Stomach smooth muscle (tissue), 2 donors: Measurements from ENCODE around the gene CD38.

Experiments used
- H3K27ac ChIP-seq: one replicate; pipeline ENCODE4 v1.7.0; 2013; ENCODE audit warnings: mild to moderate bottlenecking, low read length, inconsistent platforms
- H3K27me3 ChIP-seq, 2 donors: one replicate each; pipeline ENCODE4 v1.7.0; 2013; ENCODE audit warnings: low read length in 2 of 2; ENCODE audit not compliant: insufficient read depth in 2 of 2, control insufficient read depth in 1 of 2
- H3K36me3 ChIP-seq, 2 donors: one replicate each; pipeline ENCODE4 v1.7.0; 2013; ENCODE audit warnings: low read length in 2 of 2; ENCODE audit not compliant: control insufficient read depth in 2 of 2, insufficient read depth in 2 of 2
- H3K4me1 ChIP-seq: one replicate; pipeline ENCODE4 v1.7.0; 2013; ENCODE audit warnings: low read length; ENCODE audit not compliant: control insufficient read depth, insufficient read depth
- H3K4me3 ChIP-seq, 2 donors: one replicate each; pipeline ENCODE4 v1.7.0; 2013; ENCODE audit warnings: low read length in 2 of 2
- H3K9ac ChIP-seq, 2 donors: one replicate each; pipeline ENCODE4 v1.7.0; 2013; ENCODE audit warnings: low read length in 2 of 2, mild to moderate bottlenecking in 1 of 2
- H3K9me3 ChIP-seq, 2 donors: one replicate each; pipeline ENCODE4 v1.7.0; 2013; ENCODE audit warnings: low read length in 2 of 2; ENCODE audit not compliant: control insufficient read depth in 2 of 2
- donor health status: healthy.
- donor health status: Pancreatic carcinoma.

Gene CD38

GRCh38 chr4:15898902-15899301, 120.8 kb downstream of the CD38 start:
- Histone ChIP-seq H3K9ac (no peak overlapping the region), H3K27me3 (no peaks in the 10 kb centered on the region), H3K4me1 (peaks cover 14% of the 10 kb centered on the region), H3K9me3 (no peaks in the 10 kb centered on the region), H3K4me3 (no peak overlapping the region), H3K27ac (no peak overlapping the region), H3K36me3 (no peaks in the 10 kb centered on the region)

GRCh38 chr4:15899511-15899910, 121.4 kb downstream of the CD38 start:
- H3K9me3 ChIP-seq, result no peaks in the 10 kb centered on the region
- no peaks in the 10 kb centered on the region for H3K27me3 ChIP-seq
- H3K27ac ChIP-seq, result no peak overlapping the region
- H3K4me3 ChIP-seq, result no peak overlapping the region
- no peak overlapping the region for H3K9ac ChIP-seq
- H3K36me3 ChIP-seq, result no peaks in the 10 kb centered on the region
- H3K4me1 ChIP-seq, result peaks cover 8% of the 10 kb centered on the region

- Histone ChIP-seq H3K4me1 (peaks cover 6% of the 10 kb centered on the region), H3K9ac (no peak overlapping the region), H3K9me3 (no peaks in the 10 kb centered on the region), H3K27ac (no peak overlapping the region), H3K27me3 (no peaks in the 10 kb centered on the region), H3K4me3 (no peak overlapping the region), H3K36me3 (no peaks in the 10 kb centered on the region)
Measured at GRCh38 chr4:15901007-15901406, 122.9 kb downstream of the CD38 start.

GRCh38 chr4:15901998-15902397, 123.9 kb downstream of the CD38 start:
- no peaks in the 10 kb centered on the region for H3K36me3 ChIP-seq
- no peak overlapping the region for H3K9ac ChIP-seq
- H3K4me3 ChIP-seq, result no peak overlapping the region
- no peaks in the 10 kb centered on the region for H3K9me3 ChIP-seq
- H3K27me3 ChIP-seq, result no peaks in the 10 kb centered on the region
- peaks cover 12% of the 10 kb centered on the region for H3K4me1 ChIP-seq
- no peak overlapping the region for H3K27ac ChIP-seq

- H3K9me3 ChIP-seq, result no peaks in the 10 kb centered on the region
- H3K4me3 ChIP-seq, result no peak overlapping the region
- peaks cover 15% of the 10 kb centered on the region for H3K4me1 ChIP-seq
- no peak overlapping the region for H3K27ac ChIP-seq
- no peaks in the 10 kb centered on the region for H3K27me3 ChIP-seq
- H3K36me3 ChIP-seq, result no peaks in the 10 kb centered on the region
- H3K9ac ChIP-seq, result no peak overlapping the region
Measured at GRCh38 chr4:15902746-15903145, 124.6 kb downstream of the CD38 start.
